Measurements from ENCODE around the gene SLITRK2. TPM values are rescaled to one million over a fixed set of nuclear protein-coding genes. Genes with fewer than 3 reads are reported as not detected.

Gene SLITRK2
- polyA plus RNA-seq, 1 donor (not counting 4 experiments of a cell fraction or from before 2014, with no cell fraction given) = not detected

Small RNA genes within 50 kb of the gene (small RNA-seq; reads per million reads assigned to genes)
- 0 reads per million in 3 experiments for gene AL109653.1 (ENCODE audit: insufficient read length in 3 of 3, low read depth in 3 of 3, low replicate concordance in 1 of 3)

Data from keratinocyte (primary cell).